ENCODE results near the gene TM6SF1.
A peak's percentile ranks its signal among the peaks of the same experiment; 100 is the strongest.
"Not testable (repeated sequence)": the region's sequence is repeated elsewhere in the genome, so short reads cannot be mapped to it uniquely, and the experiment has no call there.

Gene TM6SF1

DNA sequence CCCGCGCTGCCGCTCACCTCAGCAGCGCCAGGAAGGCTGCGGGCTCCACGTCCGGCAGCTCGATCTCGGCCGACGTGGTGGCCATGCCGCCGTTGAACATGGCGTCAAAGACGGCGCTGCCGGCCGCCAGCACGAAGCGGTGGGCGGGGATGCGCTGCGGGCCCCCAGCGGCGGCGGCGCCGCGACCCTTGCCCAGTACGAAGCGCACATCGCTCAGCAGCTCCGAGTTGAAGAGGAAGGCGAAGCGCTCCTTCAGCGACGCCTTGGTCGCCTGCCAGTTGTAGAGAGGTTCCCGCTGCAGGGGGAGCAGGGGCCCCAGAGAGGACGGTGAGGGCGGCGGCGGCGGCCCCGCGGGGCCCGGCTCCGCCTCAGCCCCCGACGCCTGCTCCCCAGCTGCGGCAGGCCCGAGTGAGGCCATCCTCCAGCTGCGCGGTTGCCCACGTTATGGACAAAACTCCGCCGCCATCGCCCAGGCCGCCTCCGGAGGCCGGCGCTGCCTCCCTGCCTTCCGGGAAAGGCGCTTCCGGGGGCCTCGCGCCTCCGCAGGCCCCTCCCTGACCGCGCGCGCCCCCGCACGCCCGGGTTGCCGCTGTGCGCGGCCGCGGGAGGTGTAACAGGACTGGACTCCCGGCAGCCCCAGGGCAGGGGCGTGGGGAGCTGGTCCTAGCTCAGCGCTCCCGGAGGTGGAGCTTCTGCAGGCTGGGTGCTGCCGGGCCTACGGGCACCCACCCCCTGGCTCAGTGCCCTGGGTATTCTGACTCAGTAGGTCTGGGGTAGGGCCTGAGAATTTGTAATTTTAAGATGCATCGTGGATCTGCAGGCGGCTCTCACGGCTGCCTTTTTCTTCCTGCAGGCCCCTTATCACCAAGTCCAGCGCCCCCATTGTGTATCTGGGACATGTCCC, 40.5 kb upstream of the TM6SF1 start, which contains the start of gene BTBD1:
Gene BTBD1, minus strand, starts transcription at position 519 of the 904 bp plus-strand sequence. Its CDS starts 101 bp downstream, at position 418.
- Histone ChIP-seq H2BK12ac (ENCODE audit: low read length) (no peak within 1 kb of the TSS), H3K4ac (ENCODE audit: low read length) (no peak within 1 kb of the TSS), H3K4me3 (ENCODE audit: low read length in 2 of 2) (peak within 1 kb of the TSS; percentile 71 to 87), H3K4me2 (ENCODE audit: insufficient read depth, low read length, poor library complexity, severe bottlenecking) (peak within 1 kb of the TSS; percentile 59), H2AFZ (ENCODE audit: low read length) (peak within 1 kb of the TSS; percentile 95), H3K4me1 (ENCODE audit: control insufficient read depth in 2 of 2, insufficient read depth in 1 of 2, low read depth in 1 of 2, low read length in 2 of 2) (peaks cover 2 to 8% of the 10 kb centered on the region in 2 donors), H2BK5ac (ENCODE audit: low read length) (peak within 1 kb of the TSS; percentile 80), H3K14ac (ENCODE audit: low read length) (peak within 1 kb of the TSS; percentile 60), H3K79me1 (ENCODE audit: low read depth, low read length) (peaks cover 2% of the 10 kb centered on the region), H4K8ac (ENCODE audit: low read depth, low read length) (peak within 1 kb of the TSS; percentile 88), H3K23ac (ENCODE audit: low read depth, low read length, poor library complexity) (peak within 1 kb of the TSS; percentile 99), H2BK120ac (ENCODE audit: low read depth, low read length) (peak within 1 kb of the TSS; percentile 47), H4K91ac (ENCODE audit: low read depth, low read length, poor library complexity) (peak within 1 kb of the TSS; percentile 64), H3K36me3 (replicated peaks in 1 of 2; ENCODE audit: control insufficient read depth in 2 of 2, insufficient read depth in 2 of 2, low read length in 2 of 2) (peaks cover 0 to 24% of the 10 kb centered on the region in 2 donors), H2BK15ac (ENCODE audit: low read length) (peak within 1 kb of the TSS; percentile 76), H2AK5ac (ENCODE audit: low read depth, low read length) (peak within 1 kb of the TSS; percentile 83), H3K9me3 (replicated peaks in 1 of 2; ENCODE audit: control insufficient read depth in 2 of 2, insufficient read depth in 1 of 2, low read depth in 1 of 2, low read length in 2 of 2) (peaks cover 0 to 11% of the 10 kb centered on the region in 2 donors), H3K27me3 (ENCODE audit: control insufficient read depth in 3 of 3, insufficient read depth in 3 of 3, low read depth in 1 of 3, low read length in 3 of 3) (no peaks in the 10 kb centered on the region), H3K27ac (replicated peaks; ENCODE audit: low read length) (peak within 1 kb of the TSS; percentile 86), H3K18ac (ENCODE audit: low read length) (peak within 1 kb of the TSS; percentile 97), H3K9ac (ENCODE audit: low read depth, low read length, poor library complexity) (peak within 1 kb of the TSS; percentile 87)
- no CpG with 5 or more reads among the region's 90 CpGs for whole genome bisulfite sequencing, 2 donors (ENCODE audit: extremely low coverage in 2 of 2, insufficient read length in 2 of 2, insufficient replicate concordance in 1 of 2)
- DNase-seq (ENCODE audit: low spot score), result peak; percentile 69

GRCh38 chr15:83067638-83067962, 39.8 kb upstream of the TM6SF1 start:
- peak overlapping the region; percentile 86 for H3K27ac ChIP-seq (replicated peaks; ENCODE audit: low read length)
- no CpG with 5 or more reads among the region's 12 CpGs for WGBS, 2 donors (ENCODE audit: extremely low coverage in 2 of 2, insufficient read length in 2 of 2, insufficient replicate concordance in 1 of 2)
- no peak overlapping the region for H2BK5ac ChIP-seq (ENCODE audit: low read length)
- no peaks in the 10 kb centered on the region for H3K27me3 ChIP-seq (ENCODE audit: control insufficient read depth in 3 of 3, insufficient read depth in 3 of 3, low read depth in 1 of 3, low read length in 3 of 3)
- no peak overlapping the region for H2BK12ac ChIP-seq (ENCODE audit: low read length)
- H2AK5ac ChIP-seq (ENCODE audit: low read depth, low read length), result no peak overlapping the region
- no peak overlapping the region for H3K9ac ChIP-seq (ENCODE audit: low read depth, low read length, poor library complexity)
- H3K4ac ChIP-seq (ENCODE audit: low read length), result no peak overlapping the region
- peaks cover 0 to 11% of the 10 kb centered on the region in 2 donors for H3K9me3 ChIP-seq (replicated peaks in 1 of 2; ENCODE audit: control insufficient read depth in 2 of 2, insufficient read depth in 1 of 2, low read depth in 1 of 2, low read length in 2 of 2)
- peaks cover 0 to 18% of the 10 kb centered on the region in 2 donors for H3K36me3 ChIP-seq (replicated peaks in 1 of 2; ENCODE audit: control insufficient read depth in 2 of 2, insufficient read depth in 2 of 2, low read length in 2 of 2)
- peak overlapping the region; percentile 95 for H2AFZ ChIP-seq (ENCODE audit: low read length)
- H3K4me1 ChIP-seq (ENCODE audit: control insufficient read depth in 2 of 2, insufficient read depth in 1 of 2, low read depth in 1 of 2, low read length in 2 of 2), result peaks cover 2 to 8% of the 10 kb centered on the region in 2 donors
- H3K79me1 ChIP-seq (ENCODE audit: low read depth, low read length), result peaks cover 2% of the 10 kb centered on the region
- H3K23ac ChIP-seq (ENCODE audit: low read depth, low read length, poor library complexity), result no peak overlapping the region
- peak; percentile 4 for DNase-seq (ENCODE audit: low spot score)
- H3K18ac ChIP-seq (ENCODE audit: low read length), result peak overlapping the region; percentile 93
- no peak overlapping the region for H3K14ac ChIP-seq (ENCODE audit: low read length)
- peak overlapping the region; percentile 66 for H4K8ac ChIP-seq (ENCODE audit: low read depth, low read length)
- H3K4me3 ChIP-seq (ENCODE audit: low read length in 2 of 2), result peak overlapping the region; percentile 64 to 71
- H4K91ac ChIP-seq (ENCODE audit: low read depth, low read length, poor library complexity), result peak overlapping the region; percentile 64
- no peak overlapping the region for H2BK120ac ChIP-seq (ENCODE audit: low read depth, low read length)
- H2BK15ac ChIP-seq (ENCODE audit: low read length), result peak overlapping the region; percentile 70
- peak overlapping the region; percentile 59 for H3K4me2 ChIP-seq (ENCODE audit: insufficient read depth, low read length, poor library complexity, severe bottlenecking)

DNA sequence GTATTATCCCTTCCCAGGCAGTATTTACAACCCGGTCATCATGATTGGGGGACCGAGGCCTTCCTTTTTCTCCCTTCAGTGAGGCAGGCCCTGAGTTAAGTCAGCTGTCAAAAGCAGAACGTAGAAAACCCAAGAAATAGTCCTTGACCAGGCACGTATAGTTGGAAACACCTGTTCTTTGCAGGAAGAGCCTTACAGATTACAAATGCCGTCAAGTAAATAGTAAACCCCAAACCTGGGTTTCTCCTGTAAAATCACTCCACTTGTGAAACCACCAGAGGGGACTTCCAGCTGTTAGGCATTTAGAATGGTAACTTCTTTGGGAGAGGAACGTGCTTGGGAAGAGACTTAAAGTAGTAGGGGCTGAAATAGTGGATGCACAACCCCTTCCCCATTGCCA, 39.4 kb upstream of the TM6SF1 start:
- H2BK15ac ChIP-seq (ENCODE audit: low read length), result no peak overlapping the region
- H2AK5ac ChIP-seq (ENCODE audit: low read depth, low read length), result no peak overlapping the region
- no peak overlapping the region for H3K4ac ChIP-seq (ENCODE audit: low read length)
- H2BK120ac ChIP-seq (ENCODE audit: low read depth, low read length), result no peak overlapping the region
- no peaks in the 10 kb centered on the region for H3K27me3 ChIP-seq (ENCODE audit: control insufficient read depth in 3 of 3, insufficient read depth in 3 of 3, low read depth in 1 of 3, low read length in 3 of 3)
- H2BK5ac ChIP-seq (ENCODE audit: low read length), result no peak overlapping the region
- H3K18ac ChIP-seq (ENCODE audit: low read length), result no peak overlapping the region
- no peak overlapping the region for H3K4me3 ChIP-seq (ENCODE audit: low read length in 2 of 2)
- H3K14ac ChIP-seq (ENCODE audit: low read length), result no peak overlapping the region
- peaks cover 0 to 11% of the 10 kb centered on the region in 2 donors for H3K9me3 ChIP-seq (replicated peaks in 1 of 2; ENCODE audit: control insufficient read depth in 2 of 2, insufficient read depth in 1 of 2, low read depth in 1 of 2, low read length in 2 of 2)
- peaks cover 0 to 14% of the 10 kb centered on the region in 2 donors for H3K36me3 ChIP-seq (replicated peaks in 1 of 2; ENCODE audit: control insufficient read depth in 2 of 2, insufficient read depth in 2 of 2, low read length in 2 of 2)
- H2BK12ac ChIP-seq (ENCODE audit: low read length), result no peak overlapping the region
- no peak overlapping the region for H3K4me2 ChIP-seq (ENCODE audit: insufficient read depth, low read length, poor library complexity, severe bottlenecking)
- no CpG with 5 or more reads among the region's 6 CpGs for WGBS, 2 donors (ENCODE audit: extremely low coverage in 2 of 2, insufficient read length in 2 of 2, insufficient replicate concordance in 1 of 2)
- no peak for DNase-seq (ENCODE audit: low spot score)
- H3K23ac ChIP-seq (ENCODE audit: low read depth, low read length, poor library complexity), result no peak overlapping the region
- no peak overlapping the region for H4K91ac ChIP-seq (ENCODE audit: low read depth, low read length, poor library complexity)
- no peak overlapping the region for H4K8ac ChIP-seq (ENCODE audit: low read depth, low read length)
- no peak overlapping the region for H3K9ac ChIP-seq (ENCODE audit: low read depth, low read length, poor library complexity)
- H3K79me1 ChIP-seq (ENCODE audit: low read depth, low read length), result peaks cover 2% of the 10 kb centered on the region
- H2AFZ ChIP-seq (ENCODE audit: low read length), result peak overlapping the region; percentile 95
- peaks cover 2 to 8% of the 10 kb centered on the region in 2 donors for H3K4me1 ChIP-seq (ENCODE audit: control insufficient read depth in 2 of 2, insufficient read depth in 1 of 2, low read depth in 1 of 2, low read length in 2 of 2)
- no peak overlapping the region for H3K27ac ChIP-seq (replicated peaks; ENCODE audit: low read length)

GRCh38 chr15:83069211-83069642, 38.2 kb upstream of the TM6SF1 start:
- not testable (repeated sequence) for H2BK12ac ChIP-seq (ENCODE audit: low read length); H2BK15ac ChIP-seq (ENCODE audit: low read length); DNase-seq (ENCODE audit: low spot score); H3K23ac ChIP-seq (ENCODE audit: low read depth, low read length, poor library complexity); H3K4me3 ChIP-seq (ENCODE audit: low read length in 2 of 2); H3K9ac ChIP-seq (ENCODE audit: low read depth, low read length, poor library complexity); H4K8ac ChIP-seq (ENCODE audit: low read depth, low read length); H3K79me1 ChIP-seq (ENCODE audit: low read depth, low read length); H4K91ac ChIP-seq (ENCODE audit: low read depth, low read length, poor library complexity); H3K36me3 ChIP-seq (replicated peaks in 1 of 2; ENCODE audit: control insufficient read depth in 2 of 2, insufficient read depth in 2 of 2, low read length in 2 of 2); H3K14ac ChIP-seq (ENCODE audit: low read length); H2BK120ac ChIP-seq (ENCODE audit: low read depth, low read length); H2BK5ac ChIP-seq (ENCODE audit: low read length); H3K18ac ChIP-seq (ENCODE audit: low read length); H3K27me3 ChIP-seq (ENCODE audit: control insufficient read depth in 3 of 3, insufficient read depth in 3 of 3, low read depth in 1 of 3, low read length in 3 of 3); H2AFZ ChIP-seq (ENCODE audit: low read length); H3K4me2 ChIP-seq (ENCODE audit: insufficient read depth, low read length, poor library complexity, severe bottlenecking); H3K4me1 ChIP-seq (ENCODE audit: control insufficient read depth in 2 of 2, insufficient read depth in 1 of 2, low read depth in 1 of 2, low read length in 2 of 2); H3K4ac ChIP-seq (ENCODE audit: low read length); H3K9me3 ChIP-seq (replicated peaks in 1 of 2; ENCODE audit: control insufficient read depth in 2 of 2, insufficient read depth in 1 of 2, low read depth in 1 of 2, low read length in 2 of 2); H3K27ac ChIP-seq (replicated peaks; ENCODE audit: low read length); H2AK5ac ChIP-seq (ENCODE audit: low read depth, low read length)
- WGBS, 2 donors (ENCODE audit: extremely low coverage in 2 of 2, insufficient read length in 2 of 2, insufficient replicate concordance in 1 of 2), result no CpG with 5 or more reads among the region's 6 CpGs
